ENCODE measurements around the gene TTC21A.

Gene TTC21A

DNA sequence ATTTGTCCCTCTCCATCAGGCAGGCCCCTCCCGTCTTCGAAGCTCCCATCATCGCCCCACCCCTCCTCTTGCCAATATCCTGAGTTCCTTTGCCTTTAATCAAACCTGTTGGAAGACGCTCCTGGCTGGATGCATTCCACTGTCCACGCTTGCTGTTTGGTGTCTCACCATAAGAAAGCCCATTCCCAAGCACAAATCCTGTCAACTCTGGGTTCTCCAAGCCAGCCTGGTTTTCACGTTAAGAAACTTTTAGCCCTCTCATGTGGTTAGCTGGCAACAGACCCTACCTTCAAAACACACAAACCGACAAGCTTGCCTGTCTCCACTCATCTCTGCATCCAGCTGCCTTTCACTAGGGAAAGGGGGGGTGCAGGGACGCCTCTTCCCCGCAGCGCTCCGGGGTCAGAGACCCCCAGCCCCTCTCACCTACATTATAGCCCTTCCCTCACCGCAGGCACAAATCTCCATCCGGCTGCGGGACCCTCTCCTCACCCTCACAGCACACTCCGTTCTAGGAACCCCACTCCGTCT lies 1.1 kb upstream of the TTC21A start:
- H4K20me1 ChIP-seq (ENCODE audit: insufficient read depth, low read length), result peaks cover 33% of the 10 kb centered on the region
- TF ChIP-seq CTCF (IDR thresholded peaks at IDR 0.05; ENCODE audit: borderline replicate concordance, extremely low read depth, low read length, poor library complexity, severe bottlenecking) (no peak), EZH2 (IDR thresholded peaks at IDR 0.05; ENCODE audit: borderline replicate concordance, low read depth, low read length, severe bottlenecking) (no peak)
- no peaks in the 10 kb centered on the region for H3K9me3 ChIP-seq (ENCODE audit: insufficient read depth, low read length, severe bottlenecking)
- H3K79me2 ChIP-seq (ENCODE audit: insufficient read depth, low read length), result peaks cover 20% of the 10 kb centered on the region
- peak overlapping the region; percentile 63 for H3K9ac ChIP-seq (ENCODE audit: low read depth, low read length)
- peak overlapping the region; percentile 49; the same call in 1 of the 2 replicates for H3K27ac ChIP-seq (ENCODE audit: low read length)
- peak overlapping the region; percentile 66 for H2AFZ ChIP-seq (ENCODE audit: low read depth, low read length)
- ATAC-seq (ENCODE audit: insufficient read depth, low read depth), result peak; percentile 45
- peaks cover 40% of the 10 kb centered on the region for H3K4me1 ChIP-seq (ENCODE audit: insufficient read depth, low read length)
- H3K4me2 ChIP-seq (ENCODE audit: insufficient read depth, low read length), result peak overlapping the region; percentile 83
- peak; percentile 44 for DNase-seq
- no peaks in the 10 kb centered on the region for H3K36me3 ChIP-seq (ENCODE audit: insufficient read depth, low read length)
- peak overlapping the region; percentile 57 to 64; a peak in 3 of 4 replicates for H3K4me3 ChIP-seq (ENCODE audit: low read depth in 1 of 2, low read length in 2 of 2)
- no peaks in the 10 kb centered on the region for H3K27me3 ChIP-seq (ENCODE audit: insufficient read depth, low read length, poor library complexity)

DNA sequence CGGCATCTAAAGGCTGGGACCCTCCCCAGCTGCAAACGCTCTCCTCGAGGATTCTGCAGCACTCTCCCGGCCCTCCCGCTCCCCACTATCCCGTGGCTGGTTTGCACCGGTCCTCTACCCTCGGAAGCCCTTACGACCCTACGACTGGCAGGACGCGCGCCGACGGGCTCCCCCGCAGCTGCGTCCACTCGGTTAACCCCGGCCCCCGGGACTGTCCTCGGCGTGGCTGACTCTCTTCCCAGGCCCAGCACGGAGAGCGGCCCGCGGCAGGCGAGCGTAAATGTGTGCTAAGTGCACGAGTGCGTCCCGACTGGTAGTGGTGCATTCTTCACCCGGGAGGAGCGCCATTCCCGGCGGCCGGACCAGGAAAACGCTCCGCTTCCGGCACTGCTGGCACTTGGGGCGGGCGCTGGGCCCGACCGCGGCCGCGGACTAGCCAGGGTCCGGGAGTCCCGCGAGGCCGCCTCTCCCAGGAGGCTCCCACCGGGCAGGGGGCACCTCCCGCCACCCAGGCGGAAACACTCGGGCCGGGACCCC lies 561 bp upstream of the TTC21A start:
- Histone ChIP-seq H2AFZ (ENCODE audit: low read depth, low read length) (peak overlapping the region; percentile 66), H4K20me1 (ENCODE audit: insufficient read depth, low read length) (peaks cover 33% of the 10 kb centered on the region)
- peak; percentile 16 for DNase-seq

GRCh38 chr3:39108200-39108710 lies 775 bp downstream of the TTC21A start:
- Histone ChIP-seq H3K9me3 (ENCODE audit: insufficient read depth, low read length, severe bottlenecking) (no peaks in the 10 kb centered on the region), H3K27me3 (ENCODE audit: insufficient read depth, low read length, poor library complexity) (no peaks in the 10 kb centered on the region), H3K4me3 (ENCODE audit: low read depth in 1 of 2, low read length in 2 of 2) (peak overlapping the region; percentile 57 to 64; a peak in 3 of 4 replicates), H3K9ac (ENCODE audit: low read depth, low read length) (peak overlapping the region; percentile 63; the same call in 1 of the 2 replicates), H3K36me3 (ENCODE audit: insufficient read depth, low read length) (no peaks in the 10 kb centered on the region), H3K27ac (ENCODE audit: low read length) (no peak overlapping the region; the same call in 1 of the 2 replicates), H4K20me1 (ENCODE audit: insufficient read depth, low read length) (peaks cover 24% of the 10 kb centered on the region), H3K4me1 (ENCODE audit: insufficient read depth, low read length) (peaks cover 40% of the 10 kb centered on the region), H3K4me2 (ENCODE audit: insufficient read depth, low read length) (peak overlapping the region; percentile 83), H2AFZ (ENCODE audit: low read depth, low read length) (peak overlapping the region; percentile 66), H3K79me2 (ENCODE audit: insufficient read depth, low read length) (peaks cover 20% of the 10 kb centered on the region)
- TF ChIP-seq EZH2 (IDR thresholded peaks at IDR 0.05; ENCODE audit: borderline replicate concordance, low read depth, low read length, severe bottlenecking) (no peak), CTCF (IDR thresholded peaks at IDR 0.05; ENCODE audit: borderline replicate concordance, extremely low read depth, low read length, poor library complexity, severe bottlenecking) (no peak)
- ATAC-seq (ENCODE audit: insufficient read depth, low read depth), result peak; percentile 41
- peak; percentile 36 for DNase-seq

More for the DNA sequence above, 561 bp upstream of the TTC21A start:
- Histone ChIP-seq H3K27ac (ENCODE audit: low read length) (peak overlapping the region; percentile 49; the same call in 1 of the 2 replicates), H3K4me3 (ENCODE audit: low read depth in 1 of 2, low read length in 2 of 2) (peak overlapping the region; percentile 57 to 64; a peak in 3 of 4 replicates), H3K9me3 (ENCODE audit: insufficient read depth, low read length, severe bottlenecking) (no peaks in the 10 kb centered on the region), H3K79me2 (ENCODE audit: insufficient read depth, low read length) (peaks cover 20% of the 10 kb centered on the region), H3K4me1 (ENCODE audit: insufficient read depth, low read length) (peaks cover 40% of the 10 kb centered on the region), H3K27me3 (ENCODE audit: insufficient read depth, low read length, poor library complexity) (no peaks in the 10 kb centered on the region), H3K9ac (ENCODE audit: low read depth, low read length) (peak overlapping the region; percentile 63), H3K36me3 (ENCODE audit: insufficient read depth, low read length) (no peaks in the 10 kb centered on the region), H3K4me2 (ENCODE audit: insufficient read depth, low read length) (peak overlapping the region; percentile 83)
- TF ChIP-seq CTCF (IDR thresholded peaks at IDR 0.05; ENCODE audit: borderline replicate concordance, extremely low read depth, low read length, poor library complexity, severe bottlenecking) (no peak), EZH2 (IDR thresholded peaks at IDR 0.05; ENCODE audit: borderline replicate concordance, low read depth, low read length, severe bottlenecking) (no peak)
- ATAC-seq (ENCODE audit: insufficient read depth, low read depth), result peak; percentile 33
